Esophagus squamous epithelium (tissue), 5 donors: Measurements from ENCODE around the gene ANKFY1. TPM values are rescaled to one million over a fixed set of nuclear protein-coding genes. Genes with fewer than 3 reads are reported as not detected.

Experiments
- DNase-seq: peaks from one replicate; lab custom pipeline; 2025; lab: John Stamatoyannopoulos, UW
- H3K27ac ChIP-seq, 4 donors: fragments of 200-600 bp; sonication (generic); one replicate each; pipeline ENCODE4 v1.5.1; 2016 to 2019; ENCODE audit warnings: mild to moderate bottlenecking in 1 of 4
- H3K27me3 ChIP-seq, 4 donors: fragments of 200-600 bp; sonication (generic); 1 replicate in 3 of 4; 2 replicates in 1 of 4; pipeline versions ENCODE4 v1.5.1 to v1.6.0; 2017 to 2021; ENCODE audit warnings: antibody characterized with exemption in 1 of 4
- H3K36me3 ChIP-seq, 3 donors: fragments of 200-600 bp; sonication (generic); one replicate each; pipeline ENCODE4 v1.5.1; 2016 to 2019
- H3K4me1 ChIP-seq, 3 donors: fragments of 200-600 bp; sonication (generic); one replicate each; pipeline ENCODE4 v1.5.1; 2017 to 2019
- H3K4me3 ChIP-seq, 4 donors: fragments of 200-600 bp; sonication (generic); 1 replicate in 3 of 4; 2 replicates in 1 of 4; pipeline ENCODE4 v1.5.1; 2016 to 2019; ENCODE audit warnings: mild to moderate bottlenecking in 2 of 4, moderate library complexity in 1 of 4
- H3K9me3 ChIP-seq, 3 donors: fragments of 200-600 bp; sonication (generic); one replicate each; pipeline ENCODE4 v1.5.1; 2016 to 2019
- POLR2A ChIP-seq, 4 donors: fragments of 450-650 bp; IDR thresholded peaks; one replicate each; pipeline ENCODE4 v1.6.1; 2017; ENCODE audit warnings: antibody characterized with exemption in 4 of 4, mild to moderate bottlenecking in 4 of 4, moderate library complexity in 3 of 4
- WGBS, 2 donors: methylation state at CpG; one replicate each; pipeline ENCODE4 v1.1.5; 2018; 5-methylcytosine and 5-hydroxymethylcytosine counted together
- intact Hi-C: fragments of 100-400 bp; cut with DNase I; formaldehyde crosslinking; loops from one replicate; pipeline ENCODE4 v1.15.0; 2022
- total RNA-seq, 4 donors: library from RNA; depleted of rRNA; stranded (reverse); fragments of >200 nt; gene quantifications; one replicate each; pipeline ENCODE4 v1.1.0, GENCODE V29; 2016
- TF ChIP-seq, protein P1 (sequence below), 6 experiments: fragments of 450-650 bp in 4 of 6; fragments of 200-600 bp in 2 of 6; sonication (generic) in 2 of 6; IDR thresholded peaks; one replicate each; pipeline ENCODE4 v1.5.1; 2016 to 2019; ENCODE audit warnings: antibody characterized with exemption in 6 of 6, mild to moderate bottlenecking in 4 of 6, moderate library complexity in 4 of 6
- donor health status: DM: yes; HTN: yes; CAD: no.

ANKFY1 gene
- total RNA-seq, 4 donors from 2014 or later, result 21.0 to 34.7 (median 26.4) TPM

DNA sequence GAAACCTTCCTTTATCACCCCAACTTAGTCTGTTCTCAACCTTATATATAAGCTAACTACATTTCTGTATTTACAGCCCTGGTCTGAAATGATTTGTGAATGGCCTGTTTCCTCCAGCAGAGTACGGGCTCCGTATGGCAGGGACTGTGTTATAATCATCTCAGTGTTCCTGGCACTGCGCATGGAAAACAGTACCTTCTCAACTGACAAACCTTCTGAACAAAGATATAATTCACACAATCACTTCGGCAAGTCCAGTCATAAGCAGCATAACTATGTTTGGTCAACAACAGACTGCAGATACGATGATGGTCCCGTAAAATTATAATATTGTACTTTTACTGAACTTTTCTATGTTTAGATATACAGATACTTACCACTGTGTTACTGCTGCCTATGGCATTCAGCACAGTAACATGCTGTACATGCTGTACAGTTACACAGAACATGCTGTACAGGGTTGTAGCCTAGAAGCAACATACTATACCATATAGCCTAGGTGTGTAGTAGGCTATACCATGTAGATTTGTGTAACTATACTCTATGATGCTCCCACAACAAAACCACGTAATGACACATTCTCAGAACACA is 30.0 kb downstream of the ANKFY1 start:
- Histone ChIP-seq H3K36me3 (peaks cover 4 to 70% (median 8%) of the 10 kb centered on the region in 3 donors), H3K9me3 (no peaks in the 10 kb centered on the region), H3K27ac (peak overlapping the region in 3 of 4 donors; percentile 64 to 87 (median 78)), H3K27me3 (no peaks in the 10 kb centered on the region), H3K4me3 (no peak overlapping the region), H3K4me1 (peaks cover 16 to 50% (median 16%) of the 10 kb centered on the region in 3 donors)
- intact Hi-C loops, result no loop called here
- 83 to 96% methylated on average over 7 of the region's 7 CpGs for WGBS, 2 donors
- no peak for DNase-seq
- TF ChIP-seq POLR2A (IDR thresholded peaks at IDR 0.05), result no peak
- TF ChIP-seq, protein P1, sequence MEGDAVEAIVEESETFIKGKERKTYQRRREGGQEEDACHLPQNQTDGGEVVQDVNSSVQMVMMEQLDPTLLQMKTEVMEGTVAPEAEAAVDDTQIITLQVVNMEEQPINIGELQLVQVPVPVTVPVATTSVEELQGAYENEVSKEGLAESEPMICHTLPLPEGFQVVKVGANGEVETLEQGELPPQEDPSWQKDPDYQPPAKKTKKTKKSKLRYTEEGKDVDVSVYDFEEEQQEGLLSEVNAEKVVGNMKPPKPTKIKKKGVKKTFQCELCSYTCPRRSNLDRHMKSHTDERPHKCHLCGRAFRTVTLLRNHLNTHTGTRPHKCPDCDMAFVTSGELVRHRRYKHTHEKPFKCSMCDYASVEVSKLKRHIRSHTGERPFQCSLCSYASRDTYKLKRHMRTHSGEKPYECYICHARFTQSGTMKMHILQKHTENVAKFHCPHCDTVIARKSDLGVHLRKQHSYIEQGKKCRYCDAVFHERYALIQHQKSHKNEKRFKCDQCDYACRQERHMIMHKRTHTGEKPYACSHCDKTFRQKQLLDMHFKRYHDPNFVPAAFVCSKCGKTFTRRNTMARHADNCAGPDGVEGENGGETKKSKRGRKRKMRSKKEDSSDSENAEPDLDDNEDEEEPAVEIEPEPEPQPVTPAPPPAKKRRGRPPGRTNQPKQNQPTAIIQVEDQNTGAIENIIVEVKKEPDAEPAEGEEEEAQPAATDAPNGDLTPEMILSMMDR (IDR thresholded peaks at IDR 0.05), result no peak

- 43 to 51% methylated on average over 4 of the region's 4 CpGs for WGBS, 2 donors
- Histone ChIP-seq H3K4me1 (peaks cover 16 to 50% (median 16%) of the 10 kb centered on the region in 3 donors), H3K4me3 (no peak overlapping the region), H3K27me3 (no peaks in the 10 kb centered on the region), H3K9me3 (no peaks in the 10 kb centered on the region), H3K27ac (peak overlapping the region in 3 of 4 donors; percentile 24 to 87 (median 78)), H3K36me3 (peaks cover 0 to 55% (median 8%) of the 10 kb centered on the region in 3 donors)
- intact Hi-C loops, result no loop called here
- DNase-seq, result no peak
- TF ChIP-seq, protein P1 (IDR thresholded peaks at IDR 0.05), result no peak
- TF ChIP-seq POLR2A (IDR thresholded peaks at IDR 0.05), result no peak
These were observed 31.5 kb downstream of the ANKFY1 start for GRCh38 chr17:4232168-4232813.

DNA sequence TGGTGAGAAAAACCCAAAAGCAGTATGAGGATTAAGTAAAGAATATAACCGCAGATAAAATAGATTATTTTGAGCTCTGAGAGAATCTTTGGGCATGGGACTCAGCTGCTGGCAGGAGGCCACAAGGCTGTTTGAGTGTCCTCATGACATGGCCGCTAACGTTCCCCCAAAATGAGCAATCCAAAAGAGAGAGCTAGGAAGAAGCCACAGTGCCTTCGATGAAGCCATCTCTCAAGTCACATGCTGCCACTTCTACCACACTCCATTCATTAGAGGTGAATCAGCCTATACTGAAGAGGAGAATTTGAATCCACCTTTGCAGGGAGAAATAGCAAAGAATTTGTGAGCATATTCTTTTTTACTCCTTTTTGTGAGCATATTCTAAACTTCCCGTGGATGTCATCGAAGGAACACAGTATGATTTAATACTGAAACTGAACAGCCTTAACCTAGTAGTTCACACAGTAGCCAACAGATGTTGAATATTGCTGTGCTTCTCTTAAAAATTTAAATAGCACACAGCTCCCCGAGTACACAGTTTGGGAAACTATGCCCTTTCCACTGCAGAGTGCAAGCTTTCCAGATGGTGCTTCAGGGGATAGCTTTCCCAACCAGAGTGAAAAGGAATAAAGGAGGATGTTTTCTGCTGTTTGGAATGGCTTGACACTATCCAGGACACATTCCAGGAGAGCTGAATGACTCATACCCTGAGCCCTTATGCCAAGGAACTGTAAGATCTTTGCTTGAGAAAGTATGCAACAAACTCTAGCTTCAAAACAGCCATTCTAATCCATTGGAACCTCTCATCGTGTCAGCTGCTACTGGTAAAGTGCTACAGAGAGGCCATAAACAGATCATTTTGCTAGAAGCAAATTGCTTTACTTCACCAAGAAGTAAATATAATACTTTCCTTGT is 33.9 kb downstream of the ANKFY1 start:
- peaks cover 0 to 50% (median 6%) of the 10 kb centered on the region in 3 donors for H3K36me3 ChIP-seq
- DNase-seq, result no peak
- no peaks in the 10 kb centered on the region for H3K9me3 ChIP-seq
- TF ChIP-seq, protein P1 (IDR thresholded peaks at IDR 0.05), result no peak
- no peak for TF ChIP-seq POLR2A (IDR thresholded peaks at IDR 0.05)
- intact Hi-C loops, result no loop called here
- peak overlapping the region; percentile 40 to 87 (median 84) for H3K27ac ChIP-seq
- peaks cover 16 to 42% (median 16%) of the 10 kb centered on the region in 3 donors for H3K4me1 ChIP-seq
- peak overlapping the region in 1 of 4 donors; percentile 31 for H3K4me3 ChIP-seq
- H3K27me3 ChIP-seq, result no peaks in the 10 kb centered on the region
- 33 to 35% methylated on average over 8 of the region's 8 CpGs for WGBS, 2 donors

DNA sequence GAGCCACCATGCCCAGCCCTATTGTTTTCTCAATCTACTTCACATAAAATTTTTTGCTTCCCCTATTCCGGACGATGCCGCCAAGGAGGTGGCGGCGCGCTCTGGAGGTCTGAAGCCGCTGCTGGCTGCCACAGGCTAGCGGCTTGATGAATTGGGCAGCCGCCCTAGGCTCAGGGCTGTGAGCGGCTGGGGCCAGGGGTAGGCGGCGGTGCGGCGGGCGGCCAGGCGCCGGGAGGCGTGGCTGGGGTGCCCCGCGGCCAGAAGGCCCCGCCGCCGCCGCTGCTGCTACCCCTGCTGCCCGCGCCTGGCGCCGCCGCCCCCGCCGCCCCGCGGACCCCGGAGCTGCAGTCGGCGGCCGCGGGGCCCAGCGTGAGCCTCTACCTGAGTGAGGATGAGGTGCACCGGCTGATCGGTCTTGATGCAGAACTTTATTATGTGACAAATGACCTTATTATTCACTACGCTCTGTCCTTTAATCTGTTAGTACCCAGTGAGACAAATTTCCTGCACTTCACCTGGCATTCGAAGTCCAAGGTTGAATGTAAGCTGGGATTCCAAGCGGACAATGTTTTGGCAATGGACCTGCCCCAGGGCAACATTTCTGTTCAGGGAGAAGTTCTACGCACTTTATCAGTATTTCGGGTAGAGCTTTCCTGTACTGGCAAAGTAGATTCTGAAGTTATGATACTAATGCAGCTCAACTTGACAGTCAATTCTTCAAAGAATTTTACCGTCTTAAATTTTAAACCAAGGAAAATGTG is 41.7 kb downstream of the ANKFY1 start:
- TF ChIP-seq POLR2A (IDR thresholded peaks at IDR 0.05), result no peak
- TF ChIP-seq, protein P1 (IDR thresholded peaks at IDR 0.05), result no peak
- no peak for DNase-seq
- WGBS, 2 donors, result 91 to 96% methylated on average over 11 of the region's 47 CpGs
- H3K27me3 ChIP-seq, result no peaks in the 10 kb centered on the region
- no peak overlapping the region for H3K4me3 ChIP-seq
- peaks cover 0 to 19% (median 11%) of the 10 kb centered on the region in 3 donors for H3K4me1 ChIP-seq
- no peak overlapping the region for H3K27ac ChIP-seq
- no peaks in the 10 kb centered on the region for H3K9me3 ChIP-seq
- H3K36me3 ChIP-seq, result peaks cover 4 to 49% (median 4%) of the 10 kb centered on the region in 3 donors
- intact Hi-C loops, result no loop called here
